GOT3 (cell line): Measurements from ENCODE around the gene TNRC18.

Experiments
- DNase-seq: peaks from one replicate; lab custom pipeline; 2025; ENCODE audit warnings: mixed read lengths; lab: John Stamatoyannopoulos, UW

The TNRC18 gene

DNA sequence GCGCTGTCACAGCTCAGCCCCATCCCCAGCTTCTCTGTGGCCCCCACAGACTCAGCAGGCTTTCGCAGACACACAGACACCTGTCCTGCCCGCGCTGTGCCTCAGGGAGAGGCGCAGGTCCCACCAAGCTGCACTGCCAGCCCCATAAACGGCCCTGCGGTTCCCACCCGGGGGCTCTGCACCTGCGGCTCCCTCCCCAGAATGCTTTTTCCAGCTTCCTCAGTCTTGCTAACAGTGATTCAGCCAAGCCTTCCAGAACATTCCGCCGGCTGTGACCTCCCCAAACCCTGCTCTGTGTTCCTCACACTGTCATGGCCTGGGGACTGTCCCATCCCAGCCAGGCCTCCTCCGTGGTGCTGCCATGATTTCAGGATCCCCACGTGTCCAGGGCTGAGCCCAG lies 27.8 kb upstream of the TNRC18 start:
- DNase-seq: no peak

DNA sequence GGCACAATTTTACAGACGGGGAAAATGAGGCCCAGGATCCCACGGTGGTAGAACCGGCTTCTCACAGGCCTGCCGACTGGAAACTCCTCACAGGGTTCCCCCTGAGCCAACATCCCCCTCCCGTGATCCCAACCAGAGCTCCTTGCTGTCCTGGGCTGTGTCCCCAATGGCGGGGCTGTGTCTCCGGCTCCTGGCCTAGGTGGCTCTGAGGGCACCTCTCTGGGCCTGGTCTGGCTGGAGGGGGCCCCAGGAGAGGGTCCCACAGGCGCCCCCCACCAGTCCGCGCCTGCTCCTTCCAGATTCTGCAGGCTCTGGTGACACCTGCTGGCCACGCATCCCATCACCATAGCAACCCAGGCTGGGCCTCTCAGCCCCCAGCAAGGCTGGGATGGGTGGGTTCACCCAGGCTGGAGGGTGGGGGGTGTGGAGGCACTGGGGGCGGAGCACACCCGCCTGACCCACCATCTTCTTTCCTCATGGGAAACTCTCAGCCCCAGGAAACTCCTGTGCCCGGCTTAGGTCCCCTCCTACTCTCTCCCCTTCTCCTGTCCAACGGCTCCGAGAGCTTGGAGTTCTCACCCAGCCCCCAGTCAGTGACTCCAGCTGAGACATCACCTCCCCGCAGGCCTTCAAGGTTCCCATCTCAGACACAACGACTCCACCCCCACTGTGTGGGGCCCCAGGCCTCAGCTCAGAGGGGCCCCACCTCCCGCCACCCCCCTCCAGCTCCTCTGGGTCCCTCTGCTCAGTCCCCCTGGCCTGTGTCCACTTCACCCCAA lies 27.1 kb upstream of the TNRC18 start:
- no peak for DNase-seq

DNA sequence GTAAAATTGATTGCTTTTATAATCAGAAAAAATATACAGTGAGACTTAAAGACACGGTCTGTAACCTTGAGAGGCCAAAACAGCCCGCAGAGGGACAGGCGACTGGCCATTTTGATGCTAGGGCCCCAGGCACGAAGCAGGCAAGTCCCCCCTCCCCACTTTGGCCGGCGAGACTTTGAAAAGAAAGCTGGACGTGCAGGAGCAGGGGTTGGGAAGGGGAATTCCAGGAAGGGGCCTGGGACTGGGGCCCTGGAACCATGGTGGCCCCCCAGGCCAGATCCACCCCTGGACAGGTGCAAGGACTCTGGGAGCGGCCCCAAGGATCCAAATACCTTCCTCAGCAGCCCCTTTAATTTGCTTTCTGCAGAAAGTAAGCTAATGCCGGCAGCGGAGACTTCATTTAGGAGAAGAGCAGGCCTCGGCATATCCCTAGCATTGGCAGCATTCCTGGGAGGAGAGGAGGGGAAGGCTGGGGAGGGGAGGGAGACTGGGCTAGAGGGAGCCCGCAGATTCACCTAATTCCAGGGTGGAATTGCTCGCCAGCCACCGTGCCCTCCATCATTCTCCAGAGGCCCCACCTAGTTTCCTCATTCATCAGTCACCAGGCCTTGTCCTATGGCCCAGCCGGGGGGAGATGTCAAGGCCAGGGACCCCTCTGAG lies 24.9 kb upstream of the TNRC18 start:
- no peak for DNase-seq

DNA sequence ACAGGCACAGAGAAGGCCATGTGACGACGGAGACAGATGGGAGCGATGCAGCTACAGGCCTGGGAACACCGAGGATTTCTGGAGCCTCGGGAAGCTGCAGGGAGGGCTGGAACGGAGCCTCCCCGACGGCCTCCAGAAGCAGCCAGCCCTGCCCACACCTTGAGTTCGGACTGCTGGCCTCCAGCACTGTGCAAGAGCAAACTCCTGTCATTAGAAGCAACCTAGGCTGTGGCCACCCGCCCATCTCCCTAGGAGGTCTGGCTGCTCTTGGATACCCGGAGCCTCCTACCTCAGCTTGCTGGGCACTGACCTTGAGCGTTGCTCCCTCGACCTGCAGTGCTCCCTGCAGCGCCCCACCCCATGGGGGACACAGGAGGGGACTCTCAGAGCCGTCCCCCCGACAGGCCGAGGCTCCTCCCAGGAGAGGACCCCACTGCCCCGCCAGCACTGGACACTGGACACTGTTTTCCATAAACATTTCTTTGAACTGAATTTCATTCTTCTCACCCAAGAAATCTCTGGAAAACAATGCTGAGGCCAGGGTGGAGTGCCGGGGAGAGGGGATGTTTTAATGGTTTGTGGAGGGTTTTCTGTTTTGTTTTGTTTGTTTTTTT lies 22.5 kb upstream of the TNRC18 start:
- DNase-seq: no peak

DNA sequence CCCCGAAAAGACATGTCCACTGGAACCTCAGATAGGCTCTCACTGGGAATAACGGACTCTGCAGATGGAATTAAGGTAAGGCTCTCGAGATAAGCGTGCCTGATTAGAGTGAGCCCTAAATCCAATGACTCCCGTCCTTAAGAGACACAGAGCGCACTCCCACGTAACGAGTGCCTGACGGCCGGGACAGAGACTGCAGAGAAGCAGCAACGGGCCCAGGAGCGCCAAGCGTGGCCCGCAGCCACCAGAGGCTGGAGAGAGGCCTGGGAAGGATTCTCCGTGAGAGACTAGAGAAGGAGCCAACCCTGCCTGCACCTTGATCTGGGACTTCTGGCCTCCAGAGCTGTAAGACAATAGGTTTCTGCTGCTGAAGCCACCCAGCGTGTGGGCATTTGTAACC lies 20.0 kb upstream of the TNRC18 start:
- no peak for DNase-seq

DNA sequence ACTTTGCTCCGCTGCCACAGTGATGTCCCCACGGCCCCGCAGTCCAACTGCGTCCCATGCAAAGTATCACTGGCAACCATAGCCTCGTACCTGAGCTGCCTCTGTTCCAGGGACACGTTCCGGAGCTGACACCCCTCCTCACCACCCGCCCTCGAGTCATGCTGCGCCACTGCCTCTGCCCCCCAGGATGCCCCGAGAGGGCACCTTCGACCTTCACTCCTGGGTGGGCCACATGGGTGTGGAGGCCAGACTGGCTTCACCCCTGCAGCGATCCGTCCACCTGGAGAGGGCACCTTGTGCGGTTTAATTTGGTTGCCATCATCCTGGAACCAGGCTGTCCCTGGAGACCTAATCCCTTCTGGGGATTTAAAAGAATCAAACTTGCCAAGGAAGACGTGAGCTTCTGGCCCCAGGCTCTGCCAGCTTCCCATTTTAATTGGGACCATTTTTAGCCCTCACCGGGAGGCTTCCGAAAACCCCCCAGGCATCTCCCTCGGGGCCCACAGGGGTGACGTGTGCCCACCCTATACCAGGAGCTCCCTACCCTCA lies 19.2 kb upstream of the TNRC18 start:
- no peak for DNase-seq

DNA sequence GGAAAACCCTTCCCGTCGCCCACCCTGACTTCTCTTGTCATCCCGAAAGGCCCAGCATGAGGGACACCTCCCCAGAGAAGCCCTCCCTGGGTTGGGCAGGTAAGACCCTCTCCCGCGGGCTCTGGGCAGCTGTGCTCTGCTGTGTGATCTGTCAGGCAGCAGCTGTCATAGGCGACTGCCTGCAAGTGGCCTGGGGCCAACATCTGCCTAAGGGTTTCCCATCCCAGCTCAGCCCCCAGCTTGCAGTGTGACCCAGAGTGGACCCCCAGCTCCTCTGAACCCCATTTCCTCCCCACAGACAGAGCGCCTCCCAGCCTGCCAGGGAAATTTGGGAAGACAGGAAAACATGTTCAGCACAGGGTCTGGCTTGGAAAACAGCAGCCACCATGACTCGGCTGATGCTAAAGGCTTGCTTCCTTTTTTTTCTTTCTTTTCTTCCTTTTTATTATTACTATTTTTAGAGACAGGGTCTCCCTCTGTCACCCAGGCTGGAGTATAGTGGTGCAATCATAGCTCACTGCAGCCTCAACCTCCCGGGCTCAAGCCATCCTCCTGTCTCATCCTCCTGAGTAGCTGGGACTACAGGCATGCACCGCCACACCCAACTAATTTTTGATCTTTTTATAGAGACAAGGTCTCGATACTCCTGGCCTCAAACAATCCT lies 18.3 kb upstream of the TNRC18 start:
- no peak for DNase-seq

DNA sequence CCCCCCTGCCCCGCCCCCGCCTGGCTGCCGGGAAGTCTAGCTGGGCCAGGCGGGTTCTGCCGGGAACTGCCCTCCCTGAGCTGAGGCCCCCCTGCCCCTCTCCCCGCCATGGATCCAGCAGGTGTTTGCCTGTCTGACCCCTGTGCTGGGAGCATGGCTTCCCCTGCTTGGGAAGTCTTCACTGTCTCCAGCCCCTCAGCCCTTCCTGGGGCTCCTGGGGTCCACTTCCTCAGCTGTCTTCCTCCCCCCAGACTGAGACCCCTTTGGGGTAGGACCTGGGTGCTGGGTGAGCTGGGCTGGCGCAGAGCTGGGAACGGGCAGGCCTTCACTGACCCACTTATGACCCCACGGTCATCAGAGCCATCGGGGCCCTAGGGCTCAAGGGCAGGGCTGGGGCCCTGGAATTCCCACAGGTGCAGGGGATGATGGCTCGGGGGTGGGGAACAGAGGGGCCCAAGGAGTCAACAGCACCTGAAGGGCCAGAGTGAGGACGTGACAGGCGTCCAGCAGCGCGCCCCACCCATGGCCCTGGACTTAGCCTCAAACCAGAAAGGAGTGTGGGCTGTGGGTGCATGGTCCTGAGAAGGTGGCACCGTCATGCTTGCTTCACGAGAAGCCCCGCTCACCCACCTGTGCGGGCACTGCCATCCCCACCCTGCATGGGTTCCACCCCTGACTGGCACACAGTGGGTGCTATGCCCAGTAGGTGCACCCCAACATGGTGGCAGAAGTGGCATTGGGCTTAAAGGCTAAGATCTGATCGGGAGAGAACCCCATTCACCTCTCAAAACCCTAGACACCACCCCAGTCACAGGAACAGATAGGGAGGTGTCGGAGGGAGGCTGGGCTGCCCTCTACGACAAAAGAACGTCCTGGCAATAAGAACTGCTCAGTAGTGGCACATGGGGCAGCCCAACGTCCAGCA lies 16.2 kb upstream of the TNRC18 start:
- no peak for DNase-seq

DNA sequence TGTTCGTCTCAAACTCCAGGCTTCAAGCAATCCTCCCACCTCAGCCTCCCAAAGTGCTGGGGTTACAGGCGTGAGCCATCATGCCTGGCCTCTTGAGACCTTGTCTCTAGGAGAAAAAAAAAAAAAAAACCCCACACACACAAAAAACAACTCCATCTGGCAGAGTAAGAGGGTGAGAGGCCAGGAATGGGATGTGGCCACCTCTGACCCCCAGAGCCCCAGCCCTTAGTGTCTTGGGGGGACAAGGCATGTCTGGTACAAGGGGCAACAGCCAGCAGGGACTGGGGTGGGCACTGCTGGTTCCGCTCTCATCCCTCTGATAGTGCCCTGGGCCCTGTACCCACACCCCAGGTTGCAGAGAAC lies 15.6 kb upstream of the TNRC18 start:
- no peak for DNase-seq

DNA sequence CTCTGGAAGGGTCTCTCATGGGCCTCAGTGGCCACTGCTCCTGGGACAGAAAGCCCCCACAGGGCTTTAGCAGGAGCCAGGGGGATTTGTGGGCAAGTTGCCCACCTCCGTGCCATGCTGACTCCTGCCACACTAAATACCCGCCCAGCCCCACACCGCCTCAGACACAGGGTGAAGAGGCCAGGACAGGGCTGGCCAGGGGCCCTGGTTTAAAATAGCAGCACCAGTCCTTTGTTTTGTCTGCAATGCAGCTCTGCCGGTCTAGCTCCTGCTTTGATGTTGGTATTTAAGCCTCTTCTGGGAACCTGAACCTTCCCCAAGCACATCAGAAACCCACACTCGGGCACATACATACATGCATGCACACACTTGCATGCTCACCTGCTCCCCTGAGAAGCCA lies 14.4 kb upstream of the TNRC18 start:
- DNase-seq: no peak

DNA sequence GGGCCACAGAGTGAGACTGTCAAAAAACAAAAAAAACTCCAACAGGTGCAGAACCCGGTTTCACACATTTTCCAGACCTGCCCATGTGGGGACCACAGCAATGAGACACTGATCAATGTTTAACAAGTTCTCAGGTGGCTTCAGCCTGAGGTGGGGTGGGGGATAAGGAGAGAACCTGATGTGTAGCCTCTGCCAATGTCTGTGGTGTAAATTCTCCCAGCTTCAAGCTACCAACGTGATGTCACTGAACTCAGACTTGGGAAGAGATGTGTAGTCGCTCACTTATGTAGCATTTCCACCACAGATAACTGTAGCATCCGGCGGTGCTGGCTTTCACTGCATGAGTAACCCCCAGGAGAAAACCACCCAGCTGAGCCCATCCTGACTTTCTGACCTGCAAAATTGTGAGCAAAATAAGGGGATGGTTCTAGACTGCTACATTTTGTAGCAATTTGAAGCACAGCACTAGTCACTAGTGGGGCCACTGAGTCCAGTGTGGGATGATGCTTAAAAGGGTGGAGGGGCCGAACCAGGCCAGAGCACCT lies 13.8 kb upstream of the TNRC18 start:
- no peak for DNase-seq

DNA sequence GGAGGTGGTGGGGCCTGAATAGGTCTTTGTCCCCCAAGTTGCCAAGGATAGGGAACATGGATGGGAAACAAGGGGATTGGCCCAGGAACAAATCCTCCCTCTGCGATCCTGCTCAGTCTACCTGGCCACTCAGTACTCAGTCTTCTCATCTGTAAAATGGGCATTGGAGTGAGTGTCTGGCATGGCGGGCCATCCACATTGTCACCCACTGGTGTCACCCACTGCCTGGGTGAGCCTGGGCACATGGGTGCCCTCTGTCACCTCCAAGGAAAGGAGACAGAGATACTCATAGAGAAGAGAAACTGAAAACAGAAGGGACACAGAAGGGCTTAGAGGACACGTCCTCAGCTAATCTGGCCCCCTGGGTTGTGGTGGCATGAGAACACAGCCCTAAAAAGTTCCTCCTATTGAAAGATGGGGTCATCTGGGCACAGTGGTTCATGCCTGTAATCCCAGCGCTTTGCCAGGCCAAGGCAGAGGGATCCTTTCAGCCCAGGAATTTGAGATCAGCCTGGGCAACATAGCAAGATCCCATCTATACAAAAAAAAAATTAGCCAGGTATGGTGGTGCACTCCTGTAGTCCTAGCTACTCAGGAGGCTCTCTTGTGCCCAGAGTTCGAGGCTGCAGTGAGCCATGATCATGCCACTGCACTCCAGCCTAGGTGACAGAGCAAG lies 12.5 kb upstream of the TNRC18 start:
- no peak for DNase-seq

DNA sequence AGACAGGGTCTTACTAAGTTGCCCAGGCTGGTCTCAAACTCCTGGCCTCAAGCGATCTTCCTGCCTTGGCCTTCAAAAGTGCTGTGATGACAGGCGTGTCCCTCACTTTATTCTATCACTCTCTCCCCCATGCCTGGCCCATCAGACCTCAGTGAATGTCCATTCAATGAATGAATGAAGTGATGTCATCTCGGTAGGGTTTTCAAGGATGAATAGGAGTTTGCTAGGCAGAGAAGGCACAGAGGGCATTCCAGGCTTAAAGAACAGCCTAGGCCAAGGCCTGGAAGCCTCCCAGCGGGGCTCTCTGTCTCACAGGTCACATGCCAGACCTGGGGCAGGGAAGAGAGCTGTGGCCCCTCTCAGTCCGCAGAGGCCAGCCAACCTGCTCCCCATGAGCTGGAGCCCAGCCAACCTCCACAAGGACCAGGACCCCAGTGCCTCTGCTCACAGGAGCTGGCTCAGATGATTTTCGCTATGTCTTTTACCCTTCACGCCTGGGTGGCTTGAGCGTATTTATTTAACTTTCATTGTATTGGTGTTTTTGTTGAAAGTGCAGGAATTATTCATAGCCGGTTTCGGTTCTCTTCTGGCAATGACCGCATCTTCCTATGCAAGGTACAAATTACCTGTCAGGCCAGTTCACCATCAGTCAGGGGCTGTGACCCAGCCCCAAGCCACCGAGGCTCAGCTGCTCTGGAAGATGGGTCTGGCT lies 11.8 kb upstream of the TNRC18 start:
- no peak for DNase-seq

DNA sequence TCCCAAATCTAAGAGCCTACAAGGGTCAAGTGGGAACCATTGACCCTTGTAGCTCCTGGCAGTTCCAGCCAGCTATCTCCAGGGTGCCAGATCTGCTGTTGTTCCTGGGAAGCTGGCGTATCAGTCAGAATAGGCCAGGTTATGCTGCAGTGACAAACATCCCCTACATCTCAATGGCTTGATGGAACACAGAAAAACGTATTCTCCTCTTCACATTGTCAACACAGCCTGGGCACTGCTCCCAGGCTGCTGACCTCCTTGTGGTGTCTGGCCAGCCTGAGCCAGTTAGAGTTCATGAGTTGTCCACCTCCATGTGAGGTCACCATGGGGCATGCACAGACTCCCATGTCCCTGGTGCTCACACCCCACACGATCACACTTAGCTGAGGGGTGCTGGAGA lies 9.5 kb upstream of the TNRC18 start:
- no peak for DNase-seq

DNA sequence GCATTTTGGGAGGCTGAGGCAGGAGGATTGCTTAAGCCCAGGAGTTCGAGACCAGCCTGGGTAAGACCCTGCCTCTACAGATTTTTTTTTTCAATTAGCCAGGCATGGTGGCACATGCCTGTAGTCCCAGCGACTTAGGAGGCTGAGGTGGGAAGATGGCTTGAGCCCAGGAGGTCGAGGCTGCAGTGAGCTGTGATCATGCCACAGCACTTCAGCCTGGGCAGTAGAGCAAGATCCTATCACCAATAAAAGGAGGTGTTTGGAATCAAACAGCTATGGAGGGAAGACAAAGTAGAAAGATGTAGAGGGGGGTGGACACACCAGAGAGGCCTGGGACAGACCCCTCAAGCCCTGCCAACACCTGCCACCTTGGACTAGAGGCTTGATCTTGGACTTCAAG lies 9.1 kb upstream of the TNRC18 start:
- DNase-seq: no peak

DNA sequence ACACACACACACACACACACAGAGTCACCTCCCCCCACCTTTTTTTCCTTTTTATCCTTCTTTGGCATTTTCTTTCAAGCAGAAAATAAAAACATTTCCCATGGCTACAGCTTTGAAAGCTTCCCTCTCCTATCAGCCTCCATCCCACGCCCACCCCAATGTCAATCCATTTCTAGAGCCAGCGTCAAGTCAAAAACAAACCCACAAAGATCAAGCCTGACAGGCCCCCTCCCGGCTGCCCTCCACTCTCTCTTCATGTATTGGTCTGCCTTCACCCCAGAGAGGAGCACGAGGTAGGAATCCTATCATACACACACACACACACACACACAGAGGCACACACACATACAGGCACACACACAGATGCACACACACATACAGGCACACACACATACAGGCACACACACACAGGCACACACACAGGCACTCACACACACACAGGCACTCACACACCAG lies 8.0 kb upstream of the TNRC18 start:
- no peak for DNase-seq

DNA sequence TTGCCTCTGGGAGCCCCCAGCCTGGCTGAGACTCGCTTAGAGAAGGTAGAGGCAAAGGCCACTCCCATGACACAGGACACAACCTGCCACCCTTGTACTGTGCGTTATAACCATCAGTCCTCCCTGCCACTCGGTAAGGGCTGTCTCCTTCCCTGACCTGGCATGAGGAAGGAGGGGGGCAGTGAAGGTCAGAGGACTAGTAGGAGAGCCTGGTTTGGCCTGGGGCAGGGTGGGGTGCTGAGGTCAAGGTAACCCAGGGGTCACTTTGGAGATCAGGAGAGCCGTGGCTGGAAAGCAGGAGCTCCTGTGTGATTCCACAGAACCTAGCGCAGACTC lies 6.9 kb upstream of the TNRC18 start:
- no peak for DNase-seq

DNA sequence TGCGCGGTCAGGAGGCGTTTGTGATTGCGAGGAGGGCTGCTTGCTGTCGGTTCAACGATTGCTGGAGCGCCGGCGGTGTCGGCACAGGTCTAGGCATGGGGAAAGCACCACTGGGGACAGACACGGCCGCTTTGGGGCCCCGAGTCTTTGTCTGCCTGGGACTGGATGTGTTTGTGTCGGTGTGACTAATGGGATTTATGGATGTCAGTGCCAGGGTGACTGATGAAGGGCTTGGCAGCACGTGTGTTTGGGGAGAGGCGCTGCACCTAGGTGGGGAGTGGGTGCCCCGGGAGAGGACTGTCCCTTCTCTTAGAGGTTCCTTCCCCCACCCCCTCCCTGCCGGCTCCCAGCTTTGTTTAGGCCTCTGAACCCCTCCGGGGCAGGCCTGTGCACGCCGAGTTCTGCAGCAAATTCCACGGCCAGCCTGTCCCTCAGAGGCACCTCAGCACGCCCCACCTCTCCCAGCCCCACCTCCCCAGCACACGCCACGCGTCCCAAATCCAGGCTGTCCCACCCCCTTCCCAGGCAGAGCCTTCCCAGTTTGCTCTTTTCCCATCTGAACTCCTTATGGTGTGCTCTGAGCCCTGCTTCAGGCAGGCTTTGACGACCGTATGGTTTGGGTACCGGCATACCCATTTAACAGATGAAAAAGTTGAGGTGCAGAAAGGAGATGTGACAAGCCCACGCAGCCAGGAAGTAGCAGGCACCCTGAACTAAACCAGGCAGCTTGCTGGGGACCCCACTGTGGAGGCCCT lies 6.4 kb upstream of the TNRC18 start:
- no peak for DNase-seq

DNA sequence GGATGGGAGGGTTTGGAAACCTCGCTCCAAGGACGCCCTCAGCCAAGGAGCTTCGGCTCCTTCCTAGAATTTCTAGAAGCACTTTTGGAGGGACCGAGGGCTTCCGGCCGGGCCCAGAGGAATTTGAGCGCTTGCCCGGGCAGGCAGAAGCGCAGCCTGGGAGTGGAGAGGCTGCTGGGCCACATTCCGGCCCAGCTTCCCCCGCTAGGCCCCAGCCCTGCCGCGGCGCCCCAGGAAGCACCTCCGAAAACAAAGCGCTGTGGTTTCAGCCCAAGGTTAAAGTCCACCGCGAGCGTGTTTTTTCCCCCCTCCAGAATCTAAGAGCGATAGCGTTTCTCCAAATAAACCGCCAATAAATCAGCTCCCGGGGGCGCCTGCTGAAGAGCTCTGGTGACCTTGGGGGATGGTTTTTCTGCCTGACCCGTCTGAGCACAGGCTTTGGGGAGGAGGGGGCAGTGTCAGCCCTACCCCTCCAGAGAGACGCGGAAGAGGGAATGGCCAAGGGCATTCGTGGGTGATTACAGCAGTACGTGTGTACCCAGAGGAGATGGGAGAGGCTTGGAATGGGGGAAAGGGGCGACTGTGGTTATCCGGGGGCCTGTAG lies 5.7 kb upstream of the TNRC18 start:
- DNase-seq: no peak
